Muscle of back (tissue), 10 donors: Measurements from ENCODE around the gene KSR1. TPM values are rescaled to one million over a fixed set of nuclear protein-coding genes. Genes with fewer than 3 reads are reported as not detected.

Experiments used
- polyA plus RNA-seq, 10 donors: library from polyadenylated mRNA; unstranded; fragments of 120-200 nt; gene quantifications; one replicate each; pipeline ENCODE4 v1.2.1, GENCODE V29; 2013; ENCODE audit not compliant: insufficient read length in 10 of 10

Gene KSR1
- polyA plus RNA-seq, 10 donors, result 56.1 to 93.2 (median 75.6) TPM

Other genes starting within 250 kb of the KSR1 start
- 100 to 1,000 TPM in 8 of 10 donors, 10 to 100 TPM in 2; 80.8 to 326 (median 141) TPM for gene WSB1, start 162.3 kb upstream of the KSR1 start, polyA plus RNA-seq
- 10 to 100 TPM in 8 of 10 donors, 1 to 10 TPM in 2; 8.1 to 18.5 (median 12.2) TPM for gene LGALS9, start 174.7 kb downstream of the KSR1 start, polyA plus RNA-seq